Measurements from ENCODE around the gene PRAMEF13.
"Not testable (repeated sequence)": the region's sequence is repeated elsewhere in the genome, so short reads cannot be mapped to it uniquely, and the experiment has no call there.

PRAMEF13 gene

GRCh38 chr1:13171548-13171947, 29.7 kb downstream of the PRAMEF13 start, which contains the start of gene PRAMEF9:
Gene PRAMEF9 (plus strand): TSS chr1:13171848. CDS start chr1:13175281, 3,433 bp downstream.
- DNase-seq (ENCODE audit: low read depth in 2 of 3, low spot score in 1 of 3), result not testable (repeated sequence)

- not testable (repeated sequence) for DNase-seq (ENCODE audit: low read depth in 2 of 3, low spot score in 1 of 3)
Measured at GRCh38 chr1:13165531-13165930, 35.7 kb downstream of the PRAMEF13 start, which contains the start of gene HNRNPCL4. Gene HNRNPCL4 (minus strand): TSS chr1:13165631. CDS start chr1:13165467, 164 bp downstream.

- not testable (repeated sequence) for DNase-seq (ENCODE audit: low read depth in 2 of 3, low spot score in 1 of 3)
Measured at GRCh38 chr1:13155909-13156308, 45.3 kb downstream of the PRAMEF13 start, which contains the start of gene PRAMEF26. Gene PRAMEF26 (minus strand): TSS chr1:13156009. CDS start chr1:13153095, 2,914 bp downstream.

All from stimulated activated CD4-positive, alpha-beta T cell treated with anti-CD3 and anti-CD28 coated beads, Interleukin-12 subunit alpha, Interleukin-12 subunit beta, amount 100 ng/mL, for 48 hours (primary cell).